ENCODE measurements around the gene RAB11FIP5.
"Not testable (repeated sequence)": the region's sequence is repeated elsewhere in the genome, so short reads cannot be mapped to it uniquely, and the experiment has no call there.

The RAB11FIP5 gene

GRCh38 chr2:73069855-73070642, 42.7 kb downstream of the RAB11FIP5 start:
- DNase-seq (ENCODE audit: low read depth), result no peak

GRCh38 chr2:73069041-73069854, 43.5 kb downstream of the RAB11FIP5 start:
- no peak for DNase-seq (ENCODE audit: low read depth)

GRCh38 chr2:73068147-73068546, 44.6 kb downstream of the RAB11FIP5 start:
- no peak for DNase-seq (ENCODE audit: low read depth)

GRCh38 chr2:73067043-73067442, 45.7 kb downstream of the RAB11FIP5 start:
- no peak for DNase-seq (ENCODE audit: low read depth)

GRCh38 chr2:73065070-73065469, 47.7 kb downstream of the RAB11FIP5 start:
- not testable (repeated sequence) for DNase-seq (ENCODE audit: low read depth)

GRCh38 chr2:73063909-73064875, 48.6 kb downstream of the RAB11FIP5 start:
- no peak for DNase-seq (ENCODE audit: low read depth)

- DNase-seq (ENCODE audit: low read depth), result no peak
Measured at GRCh38 chr2:73063472-73063871, 49.3 kb downstream of the RAB11FIP5 start.

- DNase-seq (ENCODE audit: low read depth), result no peak
Measured at GRCh38 chr2:73059106-73059505, 53.6 kb downstream of the RAB11FIP5 start.

GRCh38 chr2:73054980-73055379, 57.8 kb downstream of the RAB11FIP5 start:
- no peak for DNase-seq (ENCODE audit: low read depth)

- no peak for DNase-seq (ENCODE audit: low read depth)
Measured at GRCh38 chr2:73053316-73054114, 59.2 kb downstream of the RAB11FIP5 start.

GRCh38 chr2:73050121-73050545, 62.6 kb downstream of the RAB11FIP5 start:
- no peak for DNase-seq (ENCODE audit: low read depth)

- no peak for DNase-seq (ENCODE audit: low read depth)
Measured at GRCh38 chr2:73043929-73044832, 68.6 kb downstream of the RAB11FIP5 start.

GRCh38 chr2:73043276-73043675, 69.5 kb downstream of the RAB11FIP5 start:
- DNase-seq (ENCODE audit: low read depth), result no peak

GRCh38 chr2:73037947-73038585, 74.7 kb downstream of the RAB11FIP5 start:
- DNase-seq (ENCODE audit: low read depth), result no peak

- DNase-seq (ENCODE audit: low read depth), result no peak
Measured at GRCh38 chr2:73036766-73037165, 76.0 kb downstream of the RAB11FIP5 start.

GRCh38 chr2:73035899-73036711, 76.6 kb downstream of the RAB11FIP5 start:
- DNase-seq (ENCODE audit: low read depth), result no peak

- no peak for DNase-seq (ENCODE audit: low read depth)
Measured at GRCh38 chr2:73034661-73035375, 77.9 kb downstream of the RAB11FIP5 start.

- DNase-seq (ENCODE audit: low read depth), result no peak
Measured at GRCh38 chr2:73033766-73034381, 78.9 kb downstream of the RAB11FIP5 start.

Data from stimulated activated CD8-positive, alpha-beta memory T cell treated with anti-CD3 and anti-CD28 coated beads, Interleukin-7, amount 100 ng/mL, for 24 hours (primary cell).